Aorta (tissue), 5 donors: Measurements from ENCODE around the gene KLC3. TPM values are rescaled to one million over a fixed set of nuclear protein-coding genes. Genes with fewer than 3 reads are reported as not detected.

Source experiments
- ATAC-seq: fragments of 200-7000 bp; cut with Tn5 transposase; one replicate; pipeline ENCODE4 v1.9.1; 2022; ENCODE audit warnings: moderate library complexity; ENCODE audit not compliant: low FRiP score
- DNase-seq, 2 donors: peaks; one replicate each; pipeline ENCODE4 v3.0.0-alpha.2; 2020
- H3K27ac ChIP-seq, 2 donors: one replicate each; pipeline ENCODE4 v1.5.1; 2013; ENCODE audit warnings: low read length in 2 of 2, mild to moderate bottlenecking in 2 of 2, moderate library complexity in 2 of 2, control low read depth in 1 of 2, inconsistent platforms in 1 of 2, low read depth in 1 of 2
- H3K27me3 ChIP-seq, 2 donors: one replicate each; pipeline ENCODE4 v1.6.1; 2013; ENCODE audit warnings: control low read depth in 1 of 2, low read length in 1 of 2, mild to moderate bottlenecking in 1 of 2, moderate library complexity in 1 of 2; ENCODE audit not compliant: insufficient read depth in 2 of 2, control insufficient read depth in 1 of 2
- H3K36me3 ChIP-seq, 2 donors: one replicate each; pipeline ENCODE4 v1.6.1; 2013; ENCODE audit warnings: control low read depth in 1 of 2, low read length in 1 of 2, mild to moderate bottlenecking in 1 of 2; ENCODE audit not compliant: insufficient read depth in 2 of 2, control insufficient read depth in 1 of 2
- H3K4me1 ChIP-seq, 2 donors: one replicate each; pipeline ENCODE4 v1.6.1; 2013; ENCODE audit warnings: low read length in 2 of 2, control low read depth in 1 of 2, mild to moderate bottlenecking in 1 of 2, moderate library complexity in 1 of 2; ENCODE audit not compliant: insufficient read depth in 2 of 2, control insufficient read depth in 1 of 2
- H3K4me3 ChIP-seq, 2 donors: one replicate each; pipeline ENCODE4 v1.5.1; 2013; ENCODE audit warnings: low read length in 2 of 2, control low read depth in 1 of 2, mild to moderate bottlenecking in 1 of 2
- H3K9me3 ChIP-seq: one replicate; pipeline ENCODE4 v1.6.1; 2013; ENCODE audit warnings: mild to moderate bottlenecking, low read length; ENCODE audit not compliant: control insufficient read depth
- WGBS, 2 donors: extraction: QIAGEN DNeasy Blood & Tissue Kit; methylation state at CpG; one replicate each; pipeline ENCODE4 v1.1.7; 2013; 5-methylcytosine and 5-hydroxymethylcytosine counted together
- intact Hi-C, 2 donors: fragments of 100-400 bp; cut with DNase I; formaldehyde crosslinking; loops; one replicate each; pipeline versions ENCODE4 v1.14.2 to v1.15.0; 2022
- polyA plus RNA-seq, 2 donors: library from polyadenylated mRNA; stranded (reverse); fragments of 200-250 nt; gene quantifications; one replicate each; pipeline ENCODE4 v1.2.3, GENCODE V29; 2013
- total RNA-seq, 2 donors: library from RNA; stranded (reverse); fragmentation: NEBNext Ultra II Directional; extraction: Animal tissue kit (Norgen Biotek cat#: 25700); gene quantifications; one replicate each; pipeline ENCODE4 v1.2.1, GENCODE V29; 2021
- donor health status: healthy with polysubstance abuse.
- donor health status: Bipolar disorder and iron deficiency.
- donor health status: DM: no; HTN: no; CAD: no.
- donor health status: DM: no; HTN: no; CAD: no.
- donor health status: DM: yes; HTN: yes; CAD: no.

KLC3 gene
- total and polyA plus RNA-seq, 4 donors: not detected

DNA sequence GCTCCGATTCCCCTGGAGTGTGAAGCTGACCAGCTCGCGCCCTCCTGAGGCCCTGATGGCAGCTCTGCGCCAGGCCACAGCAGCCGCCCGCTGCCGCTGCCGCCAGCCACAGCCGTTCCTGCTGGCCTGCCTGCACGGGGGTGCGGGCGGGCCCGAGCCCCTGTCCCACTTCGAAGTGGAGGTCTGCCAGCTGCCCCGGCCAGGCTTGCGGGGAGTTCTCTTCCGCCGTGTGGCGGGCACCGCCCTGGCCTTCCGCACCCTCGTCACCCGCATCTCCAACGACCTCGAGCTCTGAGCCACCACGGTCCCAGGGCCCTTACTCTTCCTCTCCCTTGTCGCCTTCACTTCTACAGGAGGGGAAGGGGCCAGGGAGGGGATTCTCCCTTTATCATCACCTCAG lies 38.1 kb upstream of the KLC3 start:
- no peak overlapping the region for H3K27ac ChIP-seq
- WGBS, 2 donors: 90 to 92% methylated on average over 27 of the region's 27 CpGs
- H3K27me3 ChIP-seq: no peaks in the 10 kb centered on the region
- H3K36me3 ChIP-seq: peaks cover 0 to 2% of the 10 kb centered on the region in 2 donors
- ATAC-seq: no peak
- H3K4me1 ChIP-seq: peaks cover 0 to 2% of the 10 kb centered on the region in 2 donors
- no peak for DNase-seq
- intact Hi-C loops: no loop called here
- no peaks in the 10 kb centered on the region for H3K9me3 ChIP-seq
- no peak overlapping the region for H3K4me3 ChIP-seq

DNA sequence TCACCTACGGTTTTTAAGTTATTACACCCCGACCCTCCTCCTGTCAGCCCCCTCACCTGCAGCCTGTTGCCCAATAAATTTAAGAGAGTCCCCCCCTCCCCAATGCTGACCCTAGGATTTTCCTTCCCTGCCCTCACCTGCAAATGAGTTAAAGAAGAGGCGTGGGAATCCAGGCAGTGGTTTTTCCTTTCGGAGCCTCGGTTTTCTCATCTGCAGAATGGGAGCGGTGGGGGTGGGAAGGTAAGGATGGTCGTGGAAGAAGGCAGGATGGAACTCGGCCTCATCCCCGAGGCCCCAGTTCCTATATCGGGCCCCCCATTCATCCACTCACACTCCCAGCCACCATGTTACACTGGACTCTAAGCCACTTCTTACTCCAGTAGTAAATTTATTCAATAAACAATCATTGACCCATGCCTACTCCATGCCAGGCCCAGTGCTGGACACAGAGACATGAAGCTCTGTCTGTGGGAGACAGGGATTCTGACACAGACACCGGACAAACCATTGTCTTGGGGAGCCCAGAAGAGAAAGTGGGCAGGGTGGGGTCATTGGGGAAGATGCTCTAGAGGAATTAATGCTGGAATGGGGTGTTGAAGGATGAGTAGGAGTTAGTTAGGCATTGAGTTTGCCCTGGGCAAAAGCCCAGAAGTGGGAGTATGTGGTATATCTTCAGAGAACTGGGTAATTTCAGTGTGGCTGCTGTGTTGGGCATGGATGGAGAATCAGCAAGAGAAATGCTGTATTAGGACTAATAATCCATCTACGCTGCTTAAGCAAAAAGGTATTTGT lies 37.1 kb upstream of the KLC3 start:
- intact Hi-C loops: no loop called here
- no peaks in the 10 kb centered on the region for H3K27me3 ChIP-seq
- no peak overlapping the region for H3K4me3 ChIP-seq
- no peaks in the 10 kb centered on the region for H3K36me3 ChIP-seq
- H3K9me3 ChIP-seq: no peaks in the 10 kb centered on the region
- H3K4me1 ChIP-seq: peaks cover 0 to 2% of the 10 kb centered on the region in 2 donors
- DNase-seq (no peak), ATAC-seq (no peak)
- no peak overlapping the region for H3K27ac ChIP-seq
- WGBS, 2 donors: 94 to 95% methylated on average over 12 of the region's 12 CpGs

DNA sequence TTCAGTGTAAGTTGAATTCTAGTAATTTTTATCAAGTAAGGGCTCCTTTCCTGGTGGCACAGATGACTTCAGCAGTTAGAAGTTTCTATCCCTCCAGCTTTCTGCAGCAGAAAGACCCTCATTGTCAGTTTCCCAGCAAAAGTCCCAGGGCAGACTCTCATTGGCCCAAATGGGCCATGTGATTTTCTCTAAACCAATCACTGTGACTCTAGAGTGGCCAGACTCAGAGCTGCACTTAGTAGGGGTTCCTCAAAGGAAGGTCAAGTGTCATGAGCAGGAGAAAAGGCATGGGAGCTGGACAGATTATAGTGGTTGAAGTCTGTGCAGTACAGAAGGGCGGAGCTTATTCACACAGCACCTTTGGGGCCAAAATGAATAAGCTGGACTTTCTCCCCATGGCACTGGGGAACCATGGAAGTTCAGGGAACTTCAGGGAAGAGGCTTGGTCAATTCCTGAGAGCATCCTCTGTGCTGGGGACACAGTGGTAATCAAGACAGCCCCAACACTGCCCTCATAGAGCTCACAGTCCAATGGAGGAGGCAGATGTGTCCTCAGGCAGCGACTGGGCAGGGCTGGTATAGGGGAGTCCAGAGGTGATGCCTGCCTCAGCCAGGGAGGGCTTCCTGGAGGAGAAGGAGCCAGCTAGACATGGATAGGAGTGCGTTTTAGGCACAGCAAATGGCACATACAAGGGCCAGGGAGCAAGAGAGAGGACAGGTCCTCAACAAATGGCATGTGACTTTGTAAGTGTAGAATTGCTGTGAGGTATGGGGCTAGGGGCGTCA lies 36.2 kb upstream of the KLC3 start:
- 75 to 87% methylated on average over 4 of the region's 4 CpGs for WGBS, 2 donors
- no peak for ATAC-seq

DNA sequence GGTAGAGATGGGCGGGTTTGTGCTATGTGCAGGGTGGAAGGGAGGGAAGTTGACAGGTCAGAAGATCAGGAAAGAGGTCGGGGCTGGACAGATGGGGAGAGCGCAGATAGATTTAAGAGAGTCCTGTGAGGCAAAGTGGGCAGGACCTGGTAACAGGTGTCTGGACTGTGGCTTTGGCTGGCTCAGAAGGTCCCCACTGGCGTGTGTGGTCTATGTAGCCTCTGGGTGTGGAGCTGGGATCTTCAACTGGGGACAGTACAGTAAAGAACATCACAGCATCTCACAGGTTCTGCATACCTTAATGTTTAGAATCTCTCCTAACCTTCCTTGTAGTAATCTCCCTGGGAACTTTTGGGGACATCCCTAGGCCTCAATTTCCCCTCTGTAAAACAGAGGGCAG lies 35.5 kb upstream of the KLC3 start:
- no peak overlapping the region for H3K4me3 ChIP-seq
- no peak for ATAC-seq
- WGBS, 2 donors: 75 to 84% methylated on average over 4 of the region's 4 CpGs
- no peaks in the 10 kb centered on the region for H3K27me3 ChIP-seq
- peaks cover 0 to 2% of the 10 kb centered on the region in 2 donors for H3K4me1 ChIP-seq
- H3K9me3 ChIP-seq: no peaks in the 10 kb centered on the region
- H3K27ac ChIP-seq: no peak overlapping the region
- intact Hi-C loops: no loop called here
- no peak for DNase-seq
- no peaks in the 10 kb centered on the region for H3K36me3 ChIP-seq

More for the DNA sequence above, 36.2 kb upstream of the KLC3 start:
- H3K4me3 ChIP-seq: no peak overlapping the region
- peaks cover 0 to 2% of the 10 kb centered on the region in 2 donors for H3K4me1 ChIP-seq
- no peaks in the 10 kb centered on the region for H3K27me3 ChIP-seq
- no peak for DNase-seq
- intact Hi-C loops: no loop called here
- no peaks in the 10 kb centered on the region for H3K9me3 ChIP-seq
- H3K27ac ChIP-seq: no peak overlapping the region
- no peaks in the 10 kb centered on the region for H3K36me3 ChIP-seq

DNA sequence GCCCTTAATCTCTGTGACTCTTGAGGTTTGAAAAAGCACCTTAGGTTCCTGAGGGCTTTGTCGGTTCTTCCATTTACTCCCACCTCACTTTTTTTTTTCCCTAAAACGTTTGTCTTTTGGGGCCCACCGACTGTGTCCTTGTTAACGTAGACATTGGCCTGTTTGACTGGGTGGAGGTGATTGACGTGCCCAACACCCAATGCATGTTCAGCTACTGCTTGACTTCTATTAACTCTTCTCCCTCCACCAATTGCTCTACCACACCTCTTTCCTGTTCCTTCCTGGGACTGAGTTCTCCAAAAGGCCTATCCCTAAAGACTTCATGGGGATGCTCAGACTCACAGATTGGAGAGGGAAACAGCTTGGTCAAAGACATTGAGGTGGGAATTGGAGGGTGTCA lies 35.1 kb upstream of the KLC3 start:
- no peak for DNase-seq
- H3K27ac ChIP-seq: no peak overlapping the region
- no peaks in the 10 kb centered on the region for H3K27me3 ChIP-seq
- ATAC-seq: no peak
- intact Hi-C loops: no loop called here
- H3K4me3 ChIP-seq: no peak overlapping the region
- H3K36me3 ChIP-seq: no peaks in the 10 kb centered on the region
- no peaks in the 10 kb centered on the region for H3K9me3 ChIP-seq
- H3K4me1 ChIP-seq: peaks cover 0 to 2% of the 10 kb centered on the region in 2 donors
- whole genome bisulfite sequencing, 2 donors: 27 to 33% methylated on average over 5 of the region's 5 CpGs

DNA sequence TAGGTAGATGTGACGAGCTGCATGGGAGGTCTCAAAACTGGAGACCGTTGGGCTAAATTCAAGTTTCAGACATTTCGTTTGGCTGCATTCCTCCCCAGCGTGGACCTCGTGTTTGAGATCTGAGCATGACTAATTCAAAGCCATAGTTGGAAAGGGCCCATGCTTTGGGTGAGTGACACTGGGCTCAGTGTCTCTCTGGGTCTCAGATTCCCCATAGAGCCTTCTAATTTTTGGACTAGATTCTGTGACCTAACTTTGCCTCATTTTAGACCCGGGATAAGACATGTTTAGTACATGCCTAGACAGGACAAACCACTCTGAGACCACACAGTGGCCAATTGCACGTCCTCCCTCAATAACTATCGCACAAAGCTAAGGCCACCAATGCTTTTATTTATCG lies 34.5 kb upstream of the KLC3 start:
- no peaks in the 10 kb centered on the region for H3K27me3 ChIP-seq
- H3K36me3 ChIP-seq: no peaks in the 10 kb centered on the region
- H3K27ac ChIP-seq: no peak overlapping the region
- intact Hi-C loops: no loop called here
- DNase-seq (no peak), ATAC-seq (no peak)
- H3K4me3 ChIP-seq: no peak overlapping the region
- no peaks in the 10 kb centered on the region for H3K9me3 ChIP-seq
- H3K4me1 ChIP-seq: peaks cover 0 to 2% of the 10 kb centered on the region in 2 donors
- WGBS, 2 donors: 20 to 24% methylated on average over 9 of the region's 9 CpGs

DNA sequence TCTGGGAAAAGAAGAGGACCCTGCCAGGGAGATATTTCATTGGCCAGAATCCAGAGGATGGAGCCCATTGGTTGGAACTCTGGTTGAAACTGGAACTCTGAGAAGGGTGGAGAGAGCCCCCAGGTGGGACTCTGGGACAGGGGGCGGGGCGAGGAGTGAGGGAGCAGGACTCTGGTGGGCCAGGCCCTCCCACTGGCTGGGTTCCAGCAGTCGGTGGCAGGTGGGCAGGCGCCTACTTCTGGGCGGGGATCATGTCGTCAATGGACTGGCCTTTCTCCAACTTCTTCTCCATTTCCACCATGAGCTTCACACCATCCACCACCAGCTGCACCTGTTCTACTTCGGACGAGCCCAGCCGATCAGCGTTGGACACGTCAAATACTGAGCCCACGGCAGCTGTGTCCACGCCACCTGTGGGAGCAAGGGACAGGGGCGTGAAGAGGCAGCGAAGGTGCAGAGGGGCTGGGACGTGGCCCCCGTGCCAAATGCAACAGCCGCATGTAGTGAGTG lies 34.0 kb upstream of the KLC3 start:
- Histone ChIP-seq H3K36me3 (no peaks in the 10 kb centered on the region), H3K9me3 (no peaks in the 10 kb centered on the region), H3K27ac (no peak overlapping the region), H3K27me3 (no peaks in the 10 kb centered on the region), H3K4me3 (no peak overlapping the region), H3K4me1 (peaks cover 0 to 2% of the 10 kb centered on the region in 2 donors)
- DNase-seq (no peak), ATAC-seq (no peak)
- WGBS, 2 donors: 69 to 76% methylated on average over 18 of the region's 18 CpGs
- intact Hi-C loops: no loop called here

DNA sequence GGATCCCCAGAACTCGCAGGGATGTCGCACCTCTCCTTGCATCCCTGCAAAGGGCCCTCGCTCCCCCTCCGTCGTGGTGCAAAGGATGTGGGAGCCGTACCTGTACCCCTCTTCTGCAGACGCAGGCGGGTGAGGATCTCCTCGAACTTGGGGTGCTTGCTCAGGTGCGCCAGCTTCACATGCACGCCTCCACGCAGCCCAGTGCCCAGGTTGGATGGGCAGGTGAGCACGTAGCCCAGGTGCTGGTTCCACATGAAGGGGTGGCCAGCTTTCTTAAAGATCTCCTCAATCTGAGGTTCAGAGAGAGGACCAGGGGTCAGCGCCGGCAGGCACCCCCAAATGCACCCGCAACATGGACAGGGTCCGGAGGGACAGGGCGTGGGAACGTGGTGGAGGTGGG lies 33.2 kb upstream of the KLC3 start:
- WGBS, 2 donors: 87 to 88% methylated on average over 19 of the region's 19 CpGs
- Histone ChIP-seq H3K9me3 (no peaks in the 10 kb centered on the region), H3K4me3 (no peak overlapping the region), H3K36me3 (no peaks in the 10 kb centered on the region), H3K27ac (no peak overlapping the region), H3K27me3 (no peaks in the 10 kb centered on the region), H3K4me1 (peaks cover 0 to 2% of the 10 kb centered on the region in 2 donors)
- intact Hi-C loops: no loop called here
- no peak for DNase-seq
- no peak for ATAC-seq
